NCI-H748 (cell line): ENCODE data around the gene CD79B.
A peak's percentile ranks its signal among the peaks of the same experiment; 100 is the strongest.
"Not testable (repeated sequence)": the region's sequence is repeated elsewhere in the genome, so short reads cannot be mapped to it uniquely, and the experiment has no call there.

Experiments used
- DNase-seq: peaks from one replicate; lab custom pipeline; 2025; ENCODE audit not compliant: unreplicated experiment; lab: John Stamatoyannopoulos, UW

The CD79B gene

GRCh38 chr17:63915753-63916152, 16.4 kb downstream of the CD79B start:
- DNase-seq: not testable (repeated sequence)

- no peak for DNase-seq
These were observed 17.7 kb downstream of the CD79B start for GRCh38 chr17:63914471-63914870.

- peak; percentile 13 for DNase-seq
These were observed 20.5 kb downstream of the CD79B start for GRCh38 chr17:63911657-63912100.

- no peak for DNase-seq
These were observed 21.0 kb downstream of the CD79B start, which contains the start of gene CSHL1 for GRCh38 chr17:63911041-63911635. CSHL1 (minus strand) TSS chr17:63911258; CDS start chr17:63911196, 62 bp downstream.

GRCh38 chr17:63910096-63910495, 22.0 kb downstream of the CD79B start:
- DNase-seq: no peak

- DNase-seq: not testable (repeated sequence)
These were observed 22.5 kb downstream of the CD79B start for GRCh38 chr17:63909586-63909985.

GRCh38 chr17:63907161-63907778, 24.9 kb downstream of the CD79B start:
- peak; percentile 33 for DNase-seq

- DNase-seq: not testable (repeated sequence)
These were observed 27.3 kb downstream of the CD79B start for GRCh38 chr17:63904796-63905195.

- peak; percentile 5 for DNase-seq
These were observed 28.3 kb downstream of the CD79B start for GRCh38 chr17:63903787-63904201.

GRCh38 chr17:63901971-63902370, 30.2 kb downstream of the CD79B start:
- DNase-seq: not testable (repeated sequence)

- peak; percentile 14 for DNase-seq
These were observed 33.0 kb downstream of the CD79B start for GRCh38 chr17:63898899-63899798.

GRCh38 chr17:63896524-63897354, 35.4 kb downstream of the CD79B start, which contains the start of gene CSH1:
CSH1 (minus strand) TSS chr17:63896574; CDS start chr17:63896511, 63 bp downstream.
- not testable (repeated sequence) for DNase-seq

- DNase-seq: not testable (repeated sequence)
These were observed 37.3 kb downstream of the CD79B start for GRCh38 chr17:63894821-63895220.

GRCh38 chr17:63894021-63894420, 38.1 kb downstream of the CD79B start:
- not testable (repeated sequence) for DNase-seq

GRCh38 chr17:63892316-63893037, 39.7 kb downstream of the CD79B start:
- DNase-seq: not testable (repeated sequence)

- peak; percentile 38 for DNase-seq
These were observed 42.9 kb downstream of the CD79B start for GRCh38 chr17:63889026-63889848.

- not testable (repeated sequence) for DNase-seq
These were observed 47.0 kb downstream of the CD79B start for GRCh38 chr17:63885119-63885518.

GRCh38 chr17:63882626-63883126, 49.5 kb downstream of the CD79B start:
- DNase-seq: not testable (repeated sequence)
